IPS-20b (cell line): ENCODE data around the gene SPEF1.

Experiments
- H3K27ac ChIP-seq: one replicate; pipeline ENCODE4 v1.5.1; 2013; ENCODE audit warnings: low read length
- H3K27me3 ChIP-seq: 2 replicates; pipeline ENCODE4 v1.6.1; 2013; ENCODE audit warnings: mild to moderate bottlenecking, low read length, inconsistent platforms; ENCODE audit not compliant: insufficient read depth
- H3K36me3 ChIP-seq: 2 replicates; pipeline ENCODE4 v1.6.1; 2013; ENCODE audit warnings: low read depth, mild to moderate bottlenecking, inconsistent platforms, low read length, moderate library complexity; ENCODE audit not compliant: insufficient read depth
- H3K4me1 ChIP-seq: 2 replicates; pipeline ENCODE4 v1.6.1; 2013; ENCODE audit warnings: mild to moderate bottlenecking, control low read depth, inconsistent platforms, low read length, moderate library complexity; ENCODE audit not compliant: insufficient read depth
- H3K4me3 ChIP-seq: 2 replicates; pipeline ENCODE4 v1.5.1; 2013; ENCODE audit warnings: mild to moderate bottlenecking, low read length, inconsistent platforms
- H3K9ac ChIP-seq: 2 replicates; pipeline ENCODE4 v1.6.1; 2013; ENCODE audit warnings: low read depth, mild to moderate bottlenecking, inconsistent platforms, low read length, moderate library complexity
- H3K9me3 ChIP-seq: 2 replicates; pipeline ENCODE4 v1.6.1; 2013; ENCODE audit warnings: mild to moderate bottlenecking, low read depth, low read length, inconsistent platforms; ENCODE audit not compliant: insufficient read depth

The SPEF1 gene

GRCh38 chr20:3751305-3751674 lies 30.0 kb downstream of the SPEF1 start:
- Histone ChIP-seq H3K27ac (no peak overlapping the region), H3K27me3 (peaks cover 32% of the 10 kb centered on the region), H3K4me1 (no peaks in the 10 kb centered on the region), H3K9ac (no peak overlapping the region), H3K36me3 (peaks cover 13% of the 10 kb centered on the region), H3K4me3 (no peak overlapping the region), H3K9me3 (no peaks in the 10 kb centered on the region)

- no peak overlapping the region for H3K27ac ChIP-seq
- H3K4me3 ChIP-seq: peak overlapping the region; percentile 67
- no peaks in the 10 kb centered on the region for H3K9me3 ChIP-seq
- peaks cover 39% of the 10 kb centered on the region for H3K27me3 ChIP-seq
- H3K9ac ChIP-seq: peak overlapping the region; percentile 61; the same call in 1 of the 2 replicates
- H3K36me3 ChIP-seq: 0 out of 2 replicates have a peak, but pooled peaks cover under 1% of the 10 kb centered on the region
- H3K4me1 ChIP-seq: no peaks in the 10 kb centered on the region
These were observed 31.3 kb downstream of the SPEF1 start for GRCh38 chr20:3749689-3750531.

GRCh38 chr20:3749087-3749688 lies 32.1 kb downstream of the SPEF1 start:
- Histone ChIP-seq H3K27ac (no peak overlapping the region), H3K9me3 (no peaks in the 10 kb centered on the region), H3K9ac (no peak overlapping the region), H3K4me3 (peak overlapping the region; percentile 67; the same call in 1 of the 2 replicates), H3K36me3 (no peaks in the 10 kb centered on the region), H3K27me3 (peaks cover 46% of the 10 kb centered on the region), H3K4me1 (no peaks in the 10 kb centered on the region)

GRCh38 chr20:3748073-3748472 lies 33.2 kb downstream of the SPEF1 start:
- H3K4me1 ChIP-seq: no peaks in the 10 kb centered on the region
- H3K9ac ChIP-seq: no peak overlapping the region
- H3K27me3 ChIP-seq: peaks cover 50% of the 10 kb centered on the region
- H3K9me3 ChIP-seq: no peaks in the 10 kb centered on the region
- no peak overlapping the region for H3K4me3 ChIP-seq
- no peak overlapping the region for H3K27ac ChIP-seq
- no peaks in the 10 kb centered on the region for H3K36me3 ChIP-seq

GRCh38 chr20:3747471-3747870 lies 33.8 kb downstream of the SPEF1 start:
- no peak overlapping the region for H3K27ac ChIP-seq
- H3K4me3 ChIP-seq: no peak overlapping the region
- no peaks in the 10 kb centered on the region for H3K4me1 ChIP-seq
- H3K27me3 ChIP-seq: peaks cover 50% of the 10 kb centered on the region
- H3K9ac ChIP-seq: no peak overlapping the region
- H3K9me3 ChIP-seq: no peaks in the 10 kb centered on the region
- H3K36me3 ChIP-seq: no peaks in the 10 kb centered on the region

- H3K36me3 ChIP-seq: no peaks in the 10 kb centered on the region
- H3K4me3 ChIP-seq: peak overlapping the region; percentile 75
- H3K9me3 ChIP-seq: no peaks in the 10 kb centered on the region
- H3K27me3 ChIP-seq: peaks cover 46% of the 10 kb centered on the region
- no peak overlapping the region for H3K27ac ChIP-seq
- H3K4me1 ChIP-seq: no peaks in the 10 kb centered on the region
- peak overlapping the region; percentile 12; the same call in 1 of the 2 replicates for H3K9ac ChIP-seq
These were observed 35.5 kb downstream of the SPEF1 start for GRCh38 chr20:3745686-3746173.

- no peaks in the 10 kb centered on the region for H3K4me1 ChIP-seq
- no peaks in the 10 kb centered on the region for H3K9me3 ChIP-seq
- H3K27me3 ChIP-seq: peaks cover 39% of the 10 kb centered on the region
- H3K4me3 ChIP-seq: peak overlapping the region; percentile 75
- H3K36me3 ChIP-seq: no peaks in the 10 kb centered on the region
- no peak overlapping the region for H3K27ac ChIP-seq
- H3K9ac ChIP-seq: peak overlapping the region; percentile 42; the same call in 1 of the 2 replicates
These were observed 36.2 kb downstream of the SPEF1 start for GRCh38 chr20:3744806-3745685.

- Histone ChIP-seq H3K9ac (no peak overlapping the region), H3K4me1 (no peaks in the 10 kb centered on the region), H3K4me3 (no peak overlapping the region), H3K9me3 (no peaks in the 10 kb centered on the region), H3K36me3 (no peaks in the 10 kb centered on the region), H3K27me3 (peaks cover 33% of the 10 kb centered on the region), H3K27ac (no peak overlapping the region)
These were observed 37.2 kb downstream of the SPEF1 start for GRCh38 chr20:3744037-3744436.

- no peaks in the 10 kb centered on the region for H3K36me3 ChIP-seq
- no peak overlapping the region for H3K27ac ChIP-seq
- peaks cover 26% of the 10 kb centered on the region for H3K27me3 ChIP-seq
- H3K9ac ChIP-seq: no peak overlapping the region
- no peak overlapping the region for H3K4me3 ChIP-seq
- H3K9me3 ChIP-seq: no peaks in the 10 kb centered on the region
- H3K4me1 ChIP-seq: no peaks in the 10 kb centered on the region
These were observed 38.0 kb downstream of the SPEF1 start for GRCh38 chr20:3743251-3743650.

- Histone ChIP-seq H3K36me3 (no peaks in the 10 kb centered on the region), H3K4me1 (no peaks in the 10 kb centered on the region), H3K9ac (no peak overlapping the region), H3K4me3 (no peak overlapping the region), H3K27ac (no peak overlapping the region), H3K27me3 (peaks cover 24% of the 10 kb centered on the region), H3K9me3 (no peaks in the 10 kb centered on the region)
These were observed 39.3 kb downstream of the SPEF1 start for GRCh38 chr20:3741836-3742458.
